ENCODE data around the gene PTPRD. TPM values are rescaled to one million over a fixed set of nuclear protein-coding genes. Genes with fewer than 3 reads are reported as not detected.

The PTPRD gene
- total and polyA plus RNA-seq, 9 of the 15 experiments (the other 6 are each of a cell fraction or from before 2014, with no cell fraction given), result 0.11 TPM; not detected in 8

GRCh38 chr9:10095208-10095607 is 517.6 kb downstream of the PTPRD start (continued):
- TF ChIP-seq KDM2B (CRISPR knock-in tag; IDR thresholded peaks at IDR 0.05) (no peak), KDM4B (IDR thresholded peaks at IDR 0.05; ENCODE audit: borderline replicate concordance in 2 of 2, low read depth in 1 of 2) (no peak), FOS (IDR thresholded peaks at IDR 0.05; ENCODE audit: extremely low read depth, insufficient read length) (no peak), NR2C2 (CRISPR knock-in tag; IDR thresholded peaks at IDR 0.05) (no peak), NR2C2 (tag; IDR thresholded peaks at IDR 0.05) (no peak), GABPB2 (CRISPR knock-in tag; conservative IDR thresholded peaks at IDR 0.05) (no peak)
- TF ChIP-seq, protein P1, sequence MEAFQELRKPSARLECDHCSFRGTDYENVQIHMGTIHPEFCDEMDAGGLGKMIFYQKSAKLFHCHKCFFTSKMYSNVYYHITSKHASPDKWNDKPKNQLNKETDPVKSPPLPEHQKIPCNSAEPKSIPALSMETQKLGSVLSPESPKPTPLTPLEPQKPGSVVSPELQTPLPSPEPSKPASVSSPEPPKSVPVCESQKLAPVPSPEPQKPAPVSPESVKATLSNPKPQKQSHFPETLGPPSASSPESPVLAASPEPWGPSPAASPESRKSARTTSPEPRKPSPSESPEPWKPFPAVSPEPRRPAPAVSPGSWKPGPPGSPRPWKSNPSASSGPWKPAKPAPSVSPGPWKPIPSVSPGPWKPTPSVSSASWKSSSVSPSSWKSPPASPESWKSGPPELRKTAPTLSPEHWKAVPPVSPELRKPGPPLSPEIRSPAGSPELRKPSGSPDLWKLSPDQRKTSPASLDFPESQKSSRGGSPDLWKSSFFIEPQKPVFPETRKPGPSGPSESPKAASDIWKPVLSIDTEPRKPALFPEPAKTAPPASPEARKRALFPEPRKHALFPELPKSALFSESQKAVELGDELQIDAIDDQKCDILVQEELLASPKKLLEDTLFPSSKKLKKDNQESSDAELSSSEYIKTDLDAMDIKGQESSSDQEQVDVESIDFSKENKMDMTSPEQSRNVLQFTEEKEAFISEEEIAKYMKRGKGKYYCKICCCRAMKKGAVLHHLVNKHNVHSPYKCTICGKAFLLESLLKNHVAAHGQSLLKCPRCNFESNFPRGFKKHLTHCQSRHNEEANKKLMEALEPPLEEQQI (IDR thresholded peaks at IDR 0.05), result no peak

DNA sequence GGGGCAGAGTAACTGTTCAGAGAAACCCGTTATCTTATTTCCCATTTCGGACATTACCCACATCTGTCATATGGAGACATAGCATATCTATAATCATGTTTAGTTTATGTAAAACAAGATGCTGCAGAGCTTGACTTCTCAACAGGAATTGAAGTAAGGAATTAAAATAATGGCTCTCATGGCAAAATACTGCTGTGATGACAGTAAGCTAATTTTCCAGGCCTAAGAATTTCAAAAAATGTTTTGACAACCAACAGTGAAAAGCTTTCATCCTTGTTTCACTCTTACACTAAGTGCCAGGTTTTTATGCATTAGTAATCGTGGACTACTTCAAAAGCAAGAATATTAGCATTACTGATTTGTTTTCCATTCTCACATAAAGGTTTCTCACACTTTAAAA is 518.2 kb downstream of the PTPRD start:
- 0% methylated on average over 3 of the region's 3 CpGs for WGBS (ENCODE audit: insufficient coverage, low coverage, missing lambda C conversion rate)
- no peak for FAIRE-seq
- in situ Hi-C loops (cut with MboI), result no loop called here
- TF ChIP-seq NFIC (IDR thresholded peaks at IDR 0.05) (no peak), DPF2 (IDR thresholded peaks at IDR 0.05) (no peak), WHSC1 (IDR thresholded peaks at IDR 0.05; ENCODE audit: low read length) (no peak), CTBP1 (IDR thresholded peaks at IDR 0.05; ENCODE audit: borderline replicate concordance) (no peak)
- TF ChIP-seq, protein P2, sequence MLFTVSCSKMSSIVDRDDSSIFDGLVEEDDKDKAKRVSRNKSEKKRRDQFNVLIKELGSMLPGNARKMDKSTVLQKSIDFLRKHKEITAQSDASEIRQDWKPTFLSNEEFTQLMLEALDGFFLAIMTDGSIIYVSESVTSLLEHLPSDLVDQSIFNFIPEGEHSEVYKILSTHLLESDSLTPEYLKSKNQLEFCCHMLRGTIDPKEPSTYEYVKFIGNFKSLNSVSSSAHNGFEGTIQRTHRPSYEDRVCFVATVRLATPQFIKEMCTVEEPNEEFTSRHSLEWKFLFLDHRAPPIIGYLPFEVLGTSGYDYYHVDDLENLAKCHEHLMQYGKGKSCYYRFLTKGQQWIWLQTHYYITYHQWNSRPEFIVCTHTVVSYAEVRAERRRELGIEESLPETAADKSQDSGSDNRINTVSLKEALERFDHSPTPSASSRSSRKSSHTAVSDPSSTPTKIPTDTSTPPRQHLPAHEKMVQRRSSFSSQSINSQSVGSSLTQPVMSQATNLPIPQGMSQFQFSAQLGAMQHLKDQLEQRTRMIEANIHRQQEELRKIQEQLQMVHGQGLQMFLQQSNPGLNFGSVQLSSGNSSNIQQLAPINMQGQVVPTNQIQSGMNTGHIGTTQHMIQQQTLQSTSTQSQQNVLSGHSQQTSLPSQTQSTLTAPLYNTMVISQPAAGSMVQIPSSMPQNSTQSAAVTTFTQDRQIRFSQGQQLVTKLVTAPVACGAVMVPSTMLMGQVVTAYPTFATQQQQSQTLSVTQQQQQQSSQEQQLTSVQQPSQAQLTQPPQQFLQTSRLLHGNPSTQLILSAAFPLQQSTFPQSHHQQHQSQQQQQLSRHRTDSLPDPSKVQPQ (CRISPR knock-in tag; IDR thresholded peaks at IDR 0.05; ENCODE audit: borderline replicate concordance), result no peak

More for the DNA sequence above, 518.2 kb downstream of the PTPRD start:
- Histone ChIP-seq H3K9ac (ENCODE audit: insufficient read depth in 1 of 2, low read depth in 2 of 2, low read length in 2 of 2) (no peak overlapping the region), H3K27ac (ENCODE audit: extremely low read depth, low read depth, low read length) (no peak overlapping the region), H4K20me1 (replicated peaks; ENCODE audit: control insufficient read depth, insufficient read depth, low read length) (no peaks in the 10 kb centered on the region), H3K4me1 (replicated peaks in 1 of 2; ENCODE audit: control insufficient read depth in 2 of 2, insufficient read depth in 2 of 2, low read length in 2 of 2) (no peaks in the 10 kb centered on the region), H3K4me2 (ENCODE audit: insufficient read depth, low read length) (no peak overlapping the region), H3K36me3 (ENCODE audit: control insufficient read depth, insufficient read depth, low read length) (no peaks in the 10 kb centered on the region), H3K27me3 (ENCODE audit: control insufficient read depth in 2 of 2, insufficient read depth in 2 of 2, low read length in 2 of 2) (no peaks in the 10 kb centered on the region), H2AFZ (ENCODE audit: low read depth, low read length) (no peak overlapping the region), H3K9me3 (replicated peaks; ENCODE audit: control insufficient read depth, insufficient read depth, low read depth, low read length) (no peaks in the 10 kb centered on the region), H3K4me3 (no peak overlapping the region), H3K79me2 (ENCODE audit: control insufficient read depth, insufficient read depth, low read length) (no peaks in the 10 kb centered on the region), H3K9me1 (ENCODE audit: control insufficient read depth, insufficient read depth, low read length) (no peaks in the 10 kb centered on the region)
- no peak for ATAC-seq
- POLR2A ChIA-PET, result no interaction called here
- no peak for DNase-seq (ENCODE audit: extremely low read depth in 1 of 4, low spot score in 3 of 4)
- BruUV-seq (replicated peaks), result no TSS peak
- CTCF ChIA-PET (ENCODE audit: low intra/inter-chr PET ratio), result no interaction called here
- intact Hi-C loops (cut with micrococcal nuclease), result no loop called here
